Lower leg skin (tissue), 3 donors: ENCODE results near the gene ARHGEF10L.
"Not testable (repeated sequence)": the region's sequence is repeated elsewhere in the genome, so short reads cannot be mapped to it uniquely, and the experiment has no call there.

Experiments used
- POLR2A ChIP-seq, 2 donors: fragments of 450-650 bp; IDR thresholded peaks; one replicate each; pipeline ENCODE4 v1.6.1; 2016 to 2017; ENCODE audit warnings: antibody characterized with exemption in 2 of 2, mild to moderate bottlenecking in 1 of 2, moderate library complexity in 1 of 2
- TF ChIP-seq, protein P1 (sequence below), 3 donors: fragments of 450-650 bp; IDR thresholded peaks; one replicate each; pipeline ENCODE4 v1.5.1; 2016; ENCODE audit warnings: antibody characterized with exemption in 3 of 3, mild to moderate bottlenecking in 3 of 3, moderate library complexity in 2 of 3

DNA sequence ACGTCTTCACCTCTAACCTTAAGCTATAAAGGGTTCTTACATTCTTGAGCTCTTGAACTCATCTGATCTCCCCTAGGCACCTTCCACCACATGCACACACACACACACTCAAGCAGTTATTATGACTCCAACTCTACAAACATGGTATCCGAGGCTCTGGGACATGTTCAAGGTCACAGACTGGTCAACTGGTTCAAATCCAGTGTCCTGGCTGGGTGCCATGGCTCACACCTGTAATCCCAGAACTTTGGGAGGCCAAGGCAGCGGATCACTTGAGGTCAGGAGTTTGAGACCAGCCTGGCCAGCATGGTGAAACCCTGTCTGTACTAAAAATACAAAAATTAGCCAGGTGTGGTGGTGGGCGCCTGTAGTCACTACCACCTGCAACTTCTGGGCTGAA is 32.3 kb upstream of the ARHGEF10L start:
- not testable (repeated sequence) for TF ChIP-seq POLR2A (IDR thresholded peaks at IDR 0.05)
- TF ChIP-seq, protein P1, sequence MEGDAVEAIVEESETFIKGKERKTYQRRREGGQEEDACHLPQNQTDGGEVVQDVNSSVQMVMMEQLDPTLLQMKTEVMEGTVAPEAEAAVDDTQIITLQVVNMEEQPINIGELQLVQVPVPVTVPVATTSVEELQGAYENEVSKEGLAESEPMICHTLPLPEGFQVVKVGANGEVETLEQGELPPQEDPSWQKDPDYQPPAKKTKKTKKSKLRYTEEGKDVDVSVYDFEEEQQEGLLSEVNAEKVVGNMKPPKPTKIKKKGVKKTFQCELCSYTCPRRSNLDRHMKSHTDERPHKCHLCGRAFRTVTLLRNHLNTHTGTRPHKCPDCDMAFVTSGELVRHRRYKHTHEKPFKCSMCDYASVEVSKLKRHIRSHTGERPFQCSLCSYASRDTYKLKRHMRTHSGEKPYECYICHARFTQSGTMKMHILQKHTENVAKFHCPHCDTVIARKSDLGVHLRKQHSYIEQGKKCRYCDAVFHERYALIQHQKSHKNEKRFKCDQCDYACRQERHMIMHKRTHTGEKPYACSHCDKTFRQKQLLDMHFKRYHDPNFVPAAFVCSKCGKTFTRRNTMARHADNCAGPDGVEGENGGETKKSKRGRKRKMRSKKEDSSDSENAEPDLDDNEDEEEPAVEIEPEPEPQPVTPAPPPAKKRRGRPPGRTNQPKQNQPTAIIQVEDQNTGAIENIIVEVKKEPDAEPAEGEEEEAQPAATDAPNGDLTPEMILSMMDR (IDR thresholded peaks at IDR 0.05): not testable (repeated sequence)
